ENCODE data around the gene TBC1D5. TPM values are rescaled to one million over a fixed set of nuclear protein-coding genes. Genes with fewer than 3 reads are reported as not detected.

The TBC1D5 gene
- total and polyA plus RNA-seq, 10 donors = 6.4 to 140 (median 97.1) TPM

- no peaks in the 10 kb centered on the region for H3K36me3 ChIP-seq
- H3K27ac ChIP-seq = no peak overlapping the region
- no peak overlapping the region for H3K4me3 ChIP-seq
- TF ChIP-seq POLR2AphosphoS5 (IDR thresholded peaks at IDR 0.05) (no peak), POLR2A (IDR thresholded peaks at IDR 0.05) (no peak), CTCF (IDR thresholded peaks at IDR 0.05 in 8 of 11, conservative IDR thresholded peaks at IDR 0.05 in 3 of 11) (no peak)
- intact Hi-C loops (cut with DNase I; ENCODE audit: low total_unique reads) = no loop called here
- no peaks in the 10 kb centered on the region for H3K27me3 ChIP-seq (replicated peaks in 1 of 7)
- WGBS, 5 donors = 84 to 96% (median 92%) methylated on average over 5 to 7 of the region's 7 CpGs
- no peak for DNase-seq
- no peaks in the 10 kb centered on the region for H3K9me3 ChIP-seq
- H3K4me1 ChIP-seq = no peaks in the 10 kb centered on the region
Measured at GRCh38 chr3:17144665-17144993, 597.8 kb downstream of the TBC1D5 start.

- WGBS, 5 donors = 89 to 94% (median 91%) methylated on average over 9 to 10 of the region's 10 CpGs
- Histone ChIP-seq H3K27me3 (replicated peaks in 1 of 7) (no peaks in the 10 kb centered on the region), H3K27ac (no peak overlapping the region), H3K9me3 (no peaks in the 10 kb centered on the region), H3K4me3 (no peak overlapping the region), H3K36me3 (no peaks in the 10 kb centered on the region), H3K4me1 (no peaks in the 10 kb centered on the region)
- intact Hi-C loops (cut with DNase I; ENCODE audit: low total_unique reads) = no loop called here
- DNase-seq = no peak
- no peak for TF ChIP-seq POLR2A (IDR thresholded peaks at IDR 0.05)
- no peak for TF ChIP-seq POLR2AphosphoS5 (IDR thresholded peaks at IDR 0.05)
- no peak for TF ChIP-seq CTCF (IDR thresholded peaks at IDR 0.05 in 8 of 11, conservative IDR thresholded peaks at IDR 0.05 in 3 of 11)
Measured at GRCh38 chr3:17143893-17144664, 598.4 kb downstream of the TBC1D5 start.

GRCh38 chr3:17142516-17142915 is 599.9 kb downstream of the TBC1D5 start:
- WGBS, 5 donors = 92 to 98% (median 94%) methylated on average over 10 of the region's 10 CpGs
- H3K27me3 ChIP-seq (replicated peaks in 1 of 7) = no peaks in the 10 kb centered on the region
- H3K27ac ChIP-seq = no peak overlapping the region
- no peaks in the 10 kb centered on the region for H3K36me3 ChIP-seq
- no peak overlapping the region for H3K4me3 ChIP-seq
- TF ChIP-seq POLR2A (IDR thresholded peaks at IDR 0.05) (no peak), POLR2AphosphoS5 (IDR thresholded peaks at IDR 0.05) (no peak), CTCF (IDR thresholded peaks at IDR 0.05 in 8 of 11, conservative IDR thresholded peaks at IDR 0.05 in 3 of 11) (no peak)
- H3K4me1 ChIP-seq = no peaks in the 10 kb centered on the region
- H3K9me3 ChIP-seq = peaks cover 0 to 2% (median 0%) of the 10 kb centered on the region in 8 donors
- intact Hi-C loops (cut with DNase I; ENCODE audit: low total_unique reads) = no loop called here
- no peak for DNase-seq

- Histone ChIP-seq H3K27ac (no peak overlapping the region), H3K36me3 (no peaks in the 10 kb centered on the region), H3K9me3 (peaks cover 0 to 5% (median 0%) of the 10 kb centered on the region in 8 donors), H3K4me3 (no peak overlapping the region), H3K4me1 (no peaks in the 10 kb centered on the region), H3K27me3 (replicated peaks in 1 of 7) (no peaks in the 10 kb centered on the region)
- DNase-seq = no peak
- intact Hi-C loops (cut with DNase I; ENCODE audit: low total_unique reads) = no loop called here
- TF ChIP-seq CTCF (IDR thresholded peaks at IDR 0.05 in 8 of 11, conservative IDR thresholded peaks at IDR 0.05 in 3 of 11) (no peak), POLR2AphosphoS5 (IDR thresholded peaks at IDR 0.05) (no peak), POLR2A (IDR thresholded peaks at IDR 0.05) (no peak)
- 93 to 97% (median 96%) methylated on average over 4 of the region's 4 CpGs for WGBS, 5 donors
Measured at GRCh38 chr3:17141699-17142098, 600.7 kb downstream of the TBC1D5 start.
